Right atrium auricular region (tissue), 2 donors: Measurements from ENCODE around the gene ELF4. TPM values are rescaled to one million over a fixed set of nuclear protein-coding genes. Genes with fewer than 3 reads are reported as not detected.

Experiments used
- DNase-seq: peaks from one replicate; pipeline ENCODE4 v3.0.0-alpha.2; 2019; ENCODE audit warnings: low spot score
- H3K27ac ChIP-seq, 2 donors: fragments of 200-600 bp; sonication (generic); 1 replicate in 1 of 2; 2 replicates in 1 of 2; pipeline ENCODE4 v1.5.1; 2016 to 2019
- H3K27me3 ChIP-seq, 2 donors: fragments of 200-600 bp; sonication (generic); one replicate each; pipeline versions ENCODE4 v1.5.1 to v1.6.0; 2017 to 2019
- H3K36me3 ChIP-seq: fragments of 200-600 bp; sonication (generic); one replicate; pipeline ENCODE4 v1.5.1; 2016
- H3K4me1 ChIP-seq, 2 donors: fragments of 200-600 bp; sonication (generic); one replicate each; pipeline versions ENCODE4 v1.5.1 to v1.6.0; 2017 to 2019
- H3K4me3 ChIP-seq, 2 donors: fragments of 200-600 bp; sonication (generic); 1 replicate in 1 of 2; 2 replicates in 1 of 2; pipeline ENCODE4 v1.5.1; 2017 to 2019; ENCODE audit warnings: mild to moderate bottlenecking in 1 of 2, moderate library complexity in 1 of 2
- H3K9me3 ChIP-seq, 2 donors: fragments of 200-600 bp; sonication (generic); one replicate each; pipeline ENCODE4 v1.5.1; 2019
- total RNA-seq, 2 donors: library from RNA; depleted of rRNA; stranded (reverse); fragments of >200 nt; gene quantifications; one replicate each; pipeline ENCODE4 v1.1.0, GENCODE V29; 2016
- TF ChIP-seq, protein P1 (sequence below), 2 donors: fragments of 200-600 bp; sonication (generic); IDR thresholded peaks; one replicate each; pipeline ENCODE4 v1.5.1; 2019; ENCODE audit warnings: antibody characterized with exemption in 2 of 2

The ELF4 gene
- total RNA-seq, 2 donors from 2014 or later, result 4.1 to 8.6 TPM

DNA sequence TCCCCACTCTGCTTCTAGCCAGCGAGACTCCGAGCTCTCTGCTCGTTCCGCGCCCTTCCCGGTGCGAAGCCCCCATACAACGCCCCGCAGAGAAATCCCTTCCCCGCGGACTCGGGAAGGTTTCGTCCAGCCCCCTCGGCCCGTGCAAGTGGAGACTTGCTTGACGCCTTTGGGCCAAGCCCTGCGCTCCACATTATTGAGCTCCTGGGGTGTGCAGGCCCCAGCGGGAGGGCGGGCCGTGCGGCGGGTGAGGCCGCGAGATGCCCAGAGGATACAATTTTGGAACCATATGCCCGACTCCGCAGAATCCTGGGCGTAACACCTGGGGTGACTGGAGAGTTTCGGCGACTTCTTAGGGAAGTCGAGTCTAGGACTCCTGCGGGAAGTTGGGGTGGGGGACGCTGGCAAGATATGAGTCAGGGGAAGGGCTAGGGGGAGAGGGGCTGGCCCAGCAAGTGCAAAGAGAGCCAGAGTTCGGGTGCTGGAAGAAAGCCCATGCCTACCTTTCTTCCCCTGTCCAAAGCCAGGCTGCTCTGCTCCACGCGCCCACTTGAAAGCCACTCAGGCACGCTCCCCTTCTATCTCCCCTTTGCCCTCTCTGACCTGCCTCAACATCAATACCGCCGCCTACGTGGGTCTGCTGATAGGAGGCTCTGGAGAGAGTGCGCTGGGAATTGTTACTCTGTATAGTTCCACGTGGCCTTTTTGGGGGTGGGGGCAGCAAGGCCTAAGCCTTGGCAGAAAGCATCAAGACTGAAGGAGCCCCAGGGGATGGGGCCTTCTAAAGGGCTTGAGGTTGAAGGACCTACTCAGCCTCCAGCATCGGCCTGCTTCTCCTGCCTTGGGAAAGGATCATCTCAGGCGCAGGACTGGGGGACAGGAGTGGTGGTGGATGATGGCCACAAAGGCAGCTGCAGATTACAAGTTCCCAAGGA, 1.2 kb upstream of the ELF4 start:
- Histone ChIP-seq H3K36me3 (no peaks in the 10 kb centered on the region), H3K27me3 (no peaks in the 10 kb centered on the region), H3K27ac (peak overlapping the region; percentile 87 to 90), H3K9me3 (no peaks in the 10 kb centered on the region), H3K4me1 (peaks cover 0 to 10% of the 10 kb centered on the region in 2 donors), H3K4me3 (peak overlapping the region; percentile 63)
- TF ChIP-seq, protein P1, sequence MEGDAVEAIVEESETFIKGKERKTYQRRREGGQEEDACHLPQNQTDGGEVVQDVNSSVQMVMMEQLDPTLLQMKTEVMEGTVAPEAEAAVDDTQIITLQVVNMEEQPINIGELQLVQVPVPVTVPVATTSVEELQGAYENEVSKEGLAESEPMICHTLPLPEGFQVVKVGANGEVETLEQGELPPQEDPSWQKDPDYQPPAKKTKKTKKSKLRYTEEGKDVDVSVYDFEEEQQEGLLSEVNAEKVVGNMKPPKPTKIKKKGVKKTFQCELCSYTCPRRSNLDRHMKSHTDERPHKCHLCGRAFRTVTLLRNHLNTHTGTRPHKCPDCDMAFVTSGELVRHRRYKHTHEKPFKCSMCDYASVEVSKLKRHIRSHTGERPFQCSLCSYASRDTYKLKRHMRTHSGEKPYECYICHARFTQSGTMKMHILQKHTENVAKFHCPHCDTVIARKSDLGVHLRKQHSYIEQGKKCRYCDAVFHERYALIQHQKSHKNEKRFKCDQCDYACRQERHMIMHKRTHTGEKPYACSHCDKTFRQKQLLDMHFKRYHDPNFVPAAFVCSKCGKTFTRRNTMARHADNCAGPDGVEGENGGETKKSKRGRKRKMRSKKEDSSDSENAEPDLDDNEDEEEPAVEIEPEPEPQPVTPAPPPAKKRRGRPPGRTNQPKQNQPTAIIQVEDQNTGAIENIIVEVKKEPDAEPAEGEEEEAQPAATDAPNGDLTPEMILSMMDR (IDR thresholded peaks at IDR 0.05), result no peak
- DNase-seq, result no peak

DNA sequence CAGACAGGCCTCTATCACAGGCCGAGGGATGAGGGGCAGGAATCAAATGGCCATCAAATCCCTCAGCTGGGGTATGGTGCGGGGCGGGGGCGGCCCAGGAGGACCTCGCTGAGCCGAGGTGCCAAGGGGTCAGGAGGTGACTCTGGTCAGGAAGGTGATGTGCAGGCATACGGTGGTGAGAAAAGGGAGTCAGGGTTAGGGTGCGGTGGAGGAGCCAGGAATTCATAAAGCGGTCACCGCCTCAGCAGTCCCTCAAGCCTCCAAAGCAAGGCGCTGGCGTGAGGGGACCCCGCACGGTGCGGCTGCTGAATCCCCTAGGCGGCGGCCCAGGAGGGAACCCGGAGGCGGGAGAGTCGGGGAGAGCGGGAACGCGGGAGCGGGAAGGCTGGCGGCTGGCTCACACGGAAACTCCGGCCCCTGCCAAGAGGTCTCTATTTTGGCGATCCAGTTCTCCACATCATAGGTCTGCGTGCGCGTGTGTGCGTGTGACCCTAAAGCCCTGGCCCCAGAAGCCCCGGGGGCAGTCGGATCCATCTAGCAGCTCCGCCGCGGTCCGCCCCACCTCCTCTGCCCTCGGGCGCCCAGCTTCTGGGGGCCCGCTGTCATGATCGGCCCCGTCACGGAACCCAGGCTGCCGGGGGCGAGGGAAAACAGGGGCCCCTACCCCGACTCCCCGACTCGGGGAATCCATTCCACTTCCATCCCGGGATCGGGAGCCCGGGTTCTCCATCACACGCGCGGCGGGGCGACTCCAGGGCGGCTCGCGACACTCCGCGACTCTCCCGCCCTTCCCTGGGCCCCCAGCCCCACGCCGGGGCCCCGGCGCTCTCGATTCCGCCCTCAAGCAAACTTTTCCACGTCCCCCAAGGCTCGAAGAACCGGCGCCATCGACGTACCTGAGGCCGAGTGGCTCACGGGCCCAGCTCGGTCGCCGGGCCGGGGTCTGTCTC, 593 bp downstream of the ELF4 start:
- no peaks in the 10 kb centered on the region for H3K9me3 ChIP-seq
- peaks cover 0 to 28% of the 10 kb centered on the region in 2 donors for H3K4me1 ChIP-seq
- TF ChIP-seq, protein P1 (IDR thresholded peaks at IDR 0.05), result no peak
- peak overlapping the region; percentile 87 to 90 for H3K27ac ChIP-seq
- no peaks in the 10 kb centered on the region for H3K36me3 ChIP-seq
- H3K4me3 ChIP-seq, result peak overlapping the region; percentile 63
- no peak for DNase-seq
- no peaks in the 10 kb centered on the region for H3K27me3 ChIP-seq

DNA sequence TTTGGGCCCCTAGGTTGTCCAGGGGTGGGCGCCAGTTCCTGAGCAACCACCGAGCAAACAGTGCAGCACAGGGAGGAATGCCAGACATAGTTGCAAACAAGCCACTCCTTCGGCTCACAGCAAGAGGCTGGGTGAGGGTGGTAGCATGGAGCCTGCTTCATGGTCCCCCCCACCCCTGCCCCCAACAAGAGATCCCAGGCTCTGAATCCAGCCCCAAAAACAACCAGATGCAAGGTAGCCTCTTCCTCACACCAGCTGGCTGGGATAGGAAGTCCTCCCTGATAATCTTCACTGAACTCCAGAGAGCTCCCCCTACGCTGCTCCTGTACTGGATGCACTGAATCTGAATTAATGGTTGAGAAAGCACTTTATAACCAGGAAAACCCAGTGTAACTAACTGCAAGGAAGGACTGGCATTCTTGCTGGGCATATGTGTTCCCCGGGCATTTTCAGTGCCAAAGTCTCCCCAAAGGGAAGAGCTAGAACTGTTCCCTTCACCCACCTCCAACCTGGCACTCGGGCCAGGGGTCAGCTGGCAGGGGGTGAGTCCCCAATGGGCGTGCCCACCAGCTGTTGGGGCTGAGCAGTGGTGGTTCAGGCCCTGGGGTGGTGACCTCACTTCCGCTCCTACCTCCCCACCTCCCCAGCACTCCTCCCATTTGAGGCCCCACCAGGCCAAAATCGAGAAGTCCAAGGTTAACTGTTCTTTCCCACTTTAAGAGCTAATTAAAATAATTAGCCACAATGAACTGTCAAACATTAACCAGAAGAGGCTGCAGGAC, 1.5 kb downstream of the ELF4 start:
- TF ChIP-seq, protein P1 (IDR thresholded peaks at IDR 0.05), result no peak
- DNase-seq, result no peak
- Histone ChIP-seq H3K9me3 (no peaks in the 10 kb centered on the region), H3K27ac (peak overlapping the region; percentile 87 to 90), H3K27me3 (no peaks in the 10 kb centered on the region), H3K4me3 (peak overlapping the region; percentile 63), H3K4me1 (peaks cover 0 to 29% of the 10 kb centered on the region in 2 donors), H3K36me3 (no peaks in the 10 kb centered on the region)

GRCh38 chrX:130106071-130106470, 4.2 kb downstream of the ELF4 start:
- Histone ChIP-seq H3K27ac (no peak overlapping the region), H3K27me3 (no peaks in the 10 kb centered on the region), H3K4me3 (no peak overlapping the region), H3K9me3 (no peaks in the 10 kb centered on the region), H3K36me3 (no peaks in the 10 kb centered on the region), H3K4me1 (peaks cover 0 to 24% of the 10 kb centered on the region in 2 donors)
- no peak for DNase-seq
- TF ChIP-seq, protein P1 (IDR thresholded peaks at IDR 0.05), result no peak

- H3K9me3 ChIP-seq, result no peaks in the 10 kb centered on the region
- DNase-seq, result no peak
- H3K27ac ChIP-seq, result no peak overlapping the region
- no peaks in the 10 kb centered on the region for H3K36me3 ChIP-seq
- peaks cover 0 to 31% of the 10 kb centered on the region in 2 donors for H3K4me1 ChIP-seq
- no peaks in the 10 kb centered on the region for H3K27me3 ChIP-seq
- TF ChIP-seq, protein P1 (IDR thresholded peaks at IDR 0.05), result no peak
- no peak overlapping the region for H3K4me3 ChIP-seq
Measured at GRCh38 chrX:130105244-130105643, 5.1 kb downstream of the ELF4 start.
